WTC11 (cell line): ENCODE results near the gene EMC10. TPM values are rescaled to one million over a fixed set of nuclear protein-coding genes. Genes with fewer than 3 reads are reported as not detected.

Source experiments
- ATAC-seq: fragments of 200-7000 bp; cut with Tn5 transposase; 2 replicates; pipeline ENCODE4 v1.10.0; 2021; ENCODE audit warnings: mild to moderate bottlenecking, moderate library complexity
- CTCF ChIA-PET: fragments of 300-600 bp; sonication (Branson Sonifier 250); formaldehyde crosslinking; loops from one replicate; lab custom pipeline; 2021; ENCODE audit warnings: antibody characterized with exemption; lab: Charles Lee
- POLR2A ChIA-PET: fragments of 350-600 bp; sonication (Branson Sonifier 250); formaldehyde crosslinking; loops from one replicate; lab custom pipeline; 2021; ENCODE audit warnings: antibody characterized with exemption; lab: Charles Lee
- DNase-seq: peaks from one replicate; pipeline ENCODE4 v3.0.0; 2021; ENCODE audit warnings: low spot score
- H3K27ac Mint-ChIP-seq: 2 replicates; pipeline ENCODE4 v1.8.0; 2021; ENCODE audit warnings: mixed read lengths
- H3K27me3 Mint-ChIP-seq: 2 replicates; pipeline ENCODE4 v1.8.0; 2021; ENCODE audit warnings: low read depth, mild to moderate bottlenecking, moderate library complexity, mixed read lengths
- H3K36me3 Mint-ChIP-seq: 2 replicates; pipeline ENCODE4 v1.8.0; 2021; ENCODE audit warnings: mixed read lengths
- H3K4me1 Mint-ChIP-seq: 2 replicates; pipeline ENCODE4 v1.8.0; 2022; ENCODE audit warnings: mixed read lengths
- H3K4me3 Mint-ChIP-seq: 2 replicates; pipeline ENCODE4 v1.8.0; 2021; ENCODE audit warnings: mild to moderate bottlenecking, moderate library complexity, mixed read lengths
- H3K9me3 Mint-ChIP-seq: 2 replicates; pipeline ENCODE4 v1.8.0; 2021; ENCODE audit warnings: mixed read lengths
- CREM ChIP-seq: sonication (generic); formaldehyde crosslinking; IDR thresholded peaks from 2 replicates; pipeline ENCODE4 v1.8.1; 2022; ENCODE audit warnings: mild to moderate bottlenecking, missing genetic modification reagents, moderate library complexity
- CTCF ChIP-seq: fragments of 200-600 bp; IDR thresholded peaks from 2 replicates; pipeline ENCODE4 v1.8.0; 2022; ENCODE audit warnings: antibody characterized with exemption
- EMX1 ChIP-seq: fragments of 250-450 bp; sonication (Bioruptor Pico); IDR thresholded peaks from 2 replicates; pipeline ENCODE4 v1.8.0; 2021; ENCODE audit warnings: mild to moderate bottlenecking
- ETV6 ChIP-seq: sonication (generic); formaldehyde crosslinking; IDR thresholded peaks from 2 replicates; pipeline ENCODE4 v1.8.1; 2022; ENCODE audit warnings: mild to moderate bottlenecking, missing genetic modification reagents
- FOXK1 ChIP-seq: sonication (generic); formaldehyde crosslinking; IDR thresholded peaks from 2 replicates; pipeline ENCODE4 v1.8.0; 2022; ENCODE audit warnings: mild to moderate bottlenecking, moderate library complexity, missing genetic modification reagents
- GRHL2 ChIP-seq: fragments of 250-450 bp; sonication (Bioruptor Pico); IDR thresholded peaks from 2 replicates; pipeline ENCODE4 v1.8.0; 2022; ENCODE audit warnings: mild to moderate bottlenecking, moderate library complexity; ENCODE audit not compliant: insufficient replicate concordance, severe bottlenecking
- GTF2I ChIP-seq: fragments of 250-450 bp; sonication (Bioruptor Pico); conservative IDR thresholded peaks from 2 replicates; pipeline ENCODE4 v1.4.0; 2021; ENCODE audit warnings: mild to moderate bottlenecking
- JUN ChIP-seq: sonication (generic); formaldehyde crosslinking; IDR thresholded peaks from 2 replicates; pipeline ENCODE4 v1.8.0; 2023; ENCODE audit warnings: mild to moderate bottlenecking, missing genetic modification reagents
- NR2C2 ChIP-seq: sonication (generic); formaldehyde crosslinking; IDR thresholded peaks from 2 replicates; pipeline ENCODE4 v1.8.0; 2022; ENCODE audit warnings: mild to moderate bottlenecking, missing genetic modification reagents
- PRRX2 ChIP-seq: fragments of 250-450 bp; sonication (Bioruptor Pico); IDR thresholded peaks from 2 replicates; pipeline ENCODE4 v1.8.0; 2021; ENCODE audit warnings: mild to moderate bottlenecking
- RELA ChIP-seq: sonication (generic); formaldehyde crosslinking; IDR thresholded peaks from 2 replicates; pipeline ENCODE4 v1.8.1; 2022; ENCODE audit warnings: missing genetic modification reagents, mild to moderate bottlenecking, borderline replicate concordance
- RORB ChIP-seq: fragments of 250-450 bp; sonication (Bioruptor Pico); IDR thresholded peaks from 2 replicates; pipeline ENCODE4 v1.9.0; 2021; ENCODE audit warnings: mild to moderate bottlenecking
- SOX15 ChIP-seq: fragments of 250-450 bp; sonication (Bioruptor Pico); IDR thresholded peaks from 2 replicates; pipeline ENCODE4 v1.9.0; 2021; ENCODE audit warnings: mild to moderate bottlenecking
- STAT6 ChIP-seq: sonication (generic); formaldehyde crosslinking; conservative IDR thresholded peaks from 2 replicates; pipeline ENCODE4 v1.8.1; 2023; ENCODE audit warnings: mild to moderate bottlenecking, low read depth, missing genetic modification reagents, moderate library complexity
- TCF7 ChIP-seq: sonication (generic); formaldehyde crosslinking; IDR thresholded peaks from 2 replicates; pipeline ENCODE4 v1.8.0; 2022; ENCODE audit warnings: mild to moderate bottlenecking, low read depth, missing genetic modification reagents, moderate library complexity
- TP53 ChIP-seq: sonication (generic); formaldehyde crosslinking; IDR thresholded peaks from 2 replicates; pipeline ENCODE4 v1.8.1; 2023; ENCODE audit warnings: mild to moderate bottlenecking, missing genetic modification reagents
- ZBTB21 ChIP-seq: sonication (generic); formaldehyde crosslinking; IDR thresholded peaks from 2 replicates; pipeline ENCODE4 v1.8.1; 2023; ENCODE audit warnings: mild to moderate bottlenecking, missing genetic modification reagents, borderline replicate concordance
- ZMAT4 ChIP-seq: fragments of 250-450 bp; sonication (Bioruptor Pico); IDR thresholded peaks from 2 replicates; pipeline ENCODE4 v1.9.0; 2021; ENCODE audit warnings: mild to moderate bottlenecking
- ZNF416 ChIP-seq: fragments of 250-450 bp; sonication (Bioruptor Pico); IDR thresholded peaks from 2 replicates; pipeline ENCODE4 v1.9.0; 2021; ENCODE audit warnings: mild to moderate bottlenecking, inconsistent platforms
- ZNF423 ChIP-seq: fragments of 250-450 bp; sonication (Bioruptor Pico); IDR thresholded peaks from 2 replicates; pipeline ENCODE4 v2.1.2; 2022; ENCODE audit warnings: mild to moderate bottlenecking, moderate library complexity
- ZSCAN18 ChIP-seq: fragments of 250-450 bp; sonication (Bioruptor Pico); IDR thresholded peaks from 2 replicates; pipeline ENCODE4 v2.1.2; 2022; ENCODE audit warnings: mild to moderate bottlenecking, moderate library complexity
- total RNA-seq: library from RNA; stranded (reverse); gene quantifications from 3 replicates; pipeline ENCODE4 v1.2.3, GENCODE V29; 2021
- TF ChIP-seq, protein P1 (sequence below): fragments of 250-450 bp; sonication (Bioruptor Pico); IDR thresholded peaks from 2 replicates; pipeline ENCODE4 v1.9.0; 2021; ENCODE audit warnings: moderate library complexity, mild to moderate bottlenecking, inconsistent platforms, borderline replicate concordance
- TF ChIP-seq, protein P2 (sequence below): sonication (generic); formaldehyde crosslinking; IDR thresholded peaks from 2 replicates; pipeline ENCODE4 v1.8.1; 2023; ENCODE audit warnings: mild to moderate bottlenecking, missing genetic modification reagents

EMC10 gene
- total RNA-seq, 1 experiment from 2014 or later: 114 TPM

GRCh38 chr19:50475101-50475568 lies 1.2 kb upstream of the EMC10 start (continued):
- no peak for TF ChIP-seq SOX15 (CRISPR knock-in tag)
- no peak for TF ChIP-seq RORB

DNA sequence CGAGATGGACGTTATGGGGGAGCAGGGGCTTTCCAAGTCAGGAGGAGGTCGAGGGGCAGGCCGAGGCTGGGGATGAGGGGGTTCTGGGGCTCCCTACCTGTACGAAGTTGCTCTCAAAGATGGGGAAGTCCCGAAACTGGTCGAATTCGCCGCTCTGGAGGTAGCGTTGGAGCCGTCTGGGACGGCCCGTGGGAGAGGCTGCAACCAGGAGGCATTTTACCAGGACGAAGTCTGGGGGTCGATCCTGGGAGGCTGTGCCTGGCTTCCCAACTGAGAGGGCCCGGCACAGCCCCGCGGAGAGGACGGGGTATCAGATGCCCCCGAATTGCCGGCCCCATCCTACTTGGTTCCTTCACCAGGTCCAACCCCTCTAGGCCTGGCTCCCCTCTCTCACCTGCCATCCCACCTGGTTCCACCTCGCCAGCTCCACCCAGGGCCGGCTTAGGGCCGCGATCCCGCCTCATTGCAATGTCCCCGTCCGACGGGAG lies 527 bp upstream of the EMC10 start:
- Mint-ChIP-seq H3K27me3 (no peaks in the 10 kb centered on the region; the same call in none of the 2 replicates), H3K36me3 (peaks cover 23% of the 10 kb centered on the region), H3K4me1 (peaks cover 9% of the 10 kb centered on the region), H3K27ac (peak overlapping the region; percentile 87), H3K9me3 (peaks cover 14% of the 10 kb centered on the region), H3K4me3 (peak overlapping the region; percentile 98)
- POLR2A ChIA-PET: no interaction called here
- peak; percentile 35; the same call in 1 of the 2 replicates for ATAC-seq
- CTCF ChIA-PET: interaction anchor here (0.6 to 2.6 kb wide), 4 partner anchors 10 to 80 kb away, joined by 3 to 13 read pairs (median 6); no protein-coding TSS in a partner anchor
- no peak for TF ChIP-seq NR2C2
- no peak for TF ChIP-seq ZMAT4 (CRISPR knock-in tag)
- TF ChIP-seq ETV6 (CRISPR knock-in tag): no peak
- TF ChIP-seq FOXK1 (CRISPR knock-in tag): no peak
- TF ChIP-seq EMX1 (CRISPR knock-in tag): no peak
- TF ChIP-seq ZSCAN18: no peak
- TF ChIP-seq RORB: no peak
- TF ChIP-seq RELA (CRISPR knock-in tag): no peak
- TF ChIP-seq ZBTB21 (CRISPR knock-in tag): no peak
- no peak for TF ChIP-seq GTF2I (CRISPR knock-in tag)
- TF ChIP-seq, protein P1, sequence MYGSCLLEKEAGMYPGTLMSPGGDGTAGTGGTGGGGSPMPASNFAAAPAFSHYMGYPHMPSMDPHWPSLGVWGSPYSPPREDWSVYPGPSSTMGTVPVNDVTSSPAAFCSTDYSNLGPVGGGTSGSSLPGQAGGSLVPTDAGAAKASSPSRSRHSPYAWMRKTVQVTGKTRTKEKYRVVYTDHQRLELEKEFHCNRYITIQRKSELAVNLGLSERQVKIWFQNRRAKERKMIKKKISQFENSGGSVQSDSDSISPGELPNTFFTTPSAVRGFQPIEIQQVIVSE (CRISPR knock-in tag): no peak
- TF ChIP-seq CREM: no peak
- TF ChIP-seq TCF7 (CRISPR knock-in tag): no peak
- no peak for TF ChIP-seq JUN (CRISPR knock-in tag)
- no peak for TF ChIP-seq STAT6
- TF ChIP-seq PRRX2 (CRISPR knock-in tag): no peak
- TF ChIP-seq ZNF423 (CRISPR knock-in tag): no peak
- TF ChIP-seq GRHL2 (CRISPR knock-in tag): no peak
- TF ChIP-seq ZNF416: no peak
- TF ChIP-seq, all 79 proteins: peak for 0
- DNase-seq: no peak

- Mint-ChIP-seq H3K27me3 (no peaks in the 10 kb centered on the region; the same call in 1 of the 2 replicates), H3K27ac (peak overlapping the region; percentile 99; the same call in 1 of the 2 replicates), H3K36me3 (peaks cover 27% of the 10 kb centered on the region), H3K4me1 (peaks cover 9% of the 10 kb centered on the region), H3K9me3 (peaks cover 11% of the 10 kb centered on the region)
- POLR2A ChIA-PET: no interaction called here
- no peak for DNase-seq
- TF ChIP-seq CTCF (no peak), TP53 (CRISPR knock-in tag) (peak; percentile 1; the same call in 1 of the 2 replicates)
- TF ChIP-seq, protein P2, sequence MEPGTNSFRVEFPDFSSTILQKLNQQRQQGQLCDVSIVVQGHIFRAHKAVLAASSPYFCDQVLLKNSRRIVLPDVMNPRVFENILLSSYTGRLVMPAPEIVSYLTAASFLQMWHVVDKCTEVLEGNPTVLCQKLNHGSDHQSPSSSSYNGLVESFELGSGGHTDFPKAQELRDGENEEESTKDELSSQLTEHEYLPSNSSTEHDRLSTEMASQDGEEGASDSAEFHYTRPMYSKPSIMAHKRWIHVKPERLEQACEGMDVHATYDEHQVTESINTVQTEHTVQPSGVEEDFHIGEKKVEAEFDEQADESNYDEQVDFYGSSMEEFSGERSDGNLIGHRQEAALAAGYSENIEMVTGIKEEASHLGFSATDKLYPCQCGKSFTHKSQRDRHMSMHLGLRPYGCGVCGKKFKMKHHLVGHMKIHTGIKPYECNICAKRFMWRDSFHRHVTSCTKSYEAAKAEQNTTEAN (CRISPR knock-in tag): no peak
- TF ChIP-seq, all 79 proteins: peak for 1
- H3K4me3 Mint-ChIP-seq: peak overlapping the region; percentile 98
- CTCF ChIA-PET: interaction anchor here (0.8 to 2.6 kb wide), 3 partner anchors 10 to 119 kb away, joined by 3 to 8 read pairs (median 3); no protein-coding TSS in a partner anchor
- no peak for ATAC-seq
Measured at GRCh38 chr19:50476907-50477238, 566 bp downstream of the EMC10 start.
